ENCODE data around the gene LIPA. TPM values are rescaled to one million over a fixed set of nuclear protein-coding genes. Genes with fewer than 3 reads are reported as not detected.
"Not testable (repeated sequence)": the region's sequence is repeated elsewhere in the genome, so short reads cannot be mapped to it uniquely, and the experiment has no call there.

LIPA gene
- total and polyA plus RNA-seq, 8 donors, result 58.0 to 137 (median 63.7) TPM

DNA sequence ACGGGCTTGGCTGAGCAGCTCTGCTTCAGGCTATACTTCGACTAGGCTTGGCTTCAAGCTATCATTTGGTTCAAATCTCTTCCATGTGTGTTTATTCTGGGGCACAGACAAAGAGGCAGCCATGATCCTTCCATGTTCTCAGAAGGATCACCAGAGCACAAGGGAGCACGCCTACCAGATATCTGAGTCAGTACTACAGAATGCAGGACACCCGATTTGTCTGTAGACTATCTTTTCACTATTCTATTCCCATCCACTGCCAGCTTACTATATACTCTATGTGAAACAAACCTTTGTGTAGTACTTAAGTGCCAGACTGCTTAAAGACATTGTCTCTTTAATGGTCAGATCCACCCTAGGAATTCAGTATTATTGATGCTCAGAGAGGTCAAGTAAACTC lies 79.6 kb downstream of the LIPA start:
- Histone ChIP-seq H3K4me3 (no peak overlapping the region), H3K27me3 (no peaks in the 10 kb centered on the region), H3K9me3 (no peaks in the 10 kb centered on the region), H3K27ac (no peak overlapping the region), H3K36me3 (no peaks in the 10 kb centered on the region), H3K4me1 (no peaks in the 10 kb centered on the region)
- intact Hi-C loops (cut with DNase I), result no loop called here
- TF ChIP-seq CTCF (IDR thresholded peaks at IDR 0.05), result no peak
- no peak for DNase-seq
- ATAC-seq, result no peak

DNA sequence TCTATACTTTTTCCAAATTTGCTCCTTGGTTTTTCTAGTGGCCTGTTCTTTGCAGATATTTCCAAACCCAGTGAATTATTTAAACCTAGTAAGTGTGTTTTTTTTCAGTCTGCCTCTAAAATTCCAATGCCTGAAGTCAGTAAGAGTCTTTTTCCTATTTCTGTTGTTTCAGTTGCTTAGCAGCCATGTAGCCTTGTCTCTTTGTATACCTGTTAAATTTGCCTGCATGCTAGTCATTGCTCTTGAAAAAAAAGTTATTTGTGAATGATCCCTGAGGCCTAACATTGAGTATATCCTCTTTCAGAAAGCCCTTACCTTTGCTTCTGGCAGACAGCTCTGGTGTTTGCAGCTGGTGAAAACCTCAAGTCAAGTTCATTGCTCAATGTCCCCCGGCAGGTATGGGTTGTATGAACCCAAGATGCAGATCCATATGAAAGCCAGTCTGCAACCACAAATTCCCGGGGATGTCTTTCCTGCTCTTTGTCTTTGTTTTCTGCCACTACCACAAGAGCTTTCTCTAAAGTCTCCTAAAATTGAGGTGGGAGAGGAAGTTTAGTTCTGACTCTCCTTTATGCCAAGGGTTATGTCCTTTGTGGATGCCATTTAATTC lies 80.2 kb downstream of the LIPA start:
- no peaks in the 10 kb centered on the region for H3K27me3 ChIP-seq
- DNase-seq (no peak), ATAC-seq (no peak)
- no peaks in the 10 kb centered on the region for H3K9me3 ChIP-seq
- H3K4me3 ChIP-seq, result no peak overlapping the region
- no peak overlapping the region for H3K27ac ChIP-seq
- H3K4me1 ChIP-seq, result no peaks in the 10 kb centered on the region
- TF ChIP-seq CTCF (IDR thresholded peaks at IDR 0.05), result no peak
- no peaks in the 10 kb centered on the region for H3K36me3 ChIP-seq
- intact Hi-C loops (cut with DNase I), result no loop called here

DNA sequence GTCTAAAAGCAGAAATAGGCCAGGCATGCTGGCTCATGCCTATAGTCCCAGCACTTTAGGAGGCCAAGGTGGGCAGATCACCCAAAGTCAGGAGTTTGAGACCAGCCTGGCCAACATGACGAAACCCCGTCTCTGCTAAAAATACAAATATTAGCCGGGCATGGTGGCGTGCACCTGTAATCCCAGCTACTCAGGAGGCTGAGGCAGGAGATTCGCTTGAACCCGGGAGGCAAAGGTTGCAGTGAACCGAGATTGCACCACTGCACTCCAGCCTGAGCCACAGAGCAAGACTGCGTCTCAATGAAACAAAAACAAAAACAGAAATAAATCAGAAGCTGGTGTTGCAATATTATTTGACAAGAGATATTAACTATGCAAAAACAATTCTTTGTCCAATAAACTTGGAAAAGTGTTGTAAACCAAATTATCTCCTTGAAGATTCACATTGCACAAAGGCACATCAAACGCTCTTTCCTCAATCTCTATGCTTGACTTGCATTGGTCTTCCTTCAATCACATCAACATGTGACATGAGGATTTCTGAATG lies 83.1 kb downstream of the LIPA start:
- H3K4me1 ChIP-seq, result peaks cover 3 to 13% of the 10 kb centered on the region in 2 donors
- DNase-seq; intact Hi-C loops (cut with DNase I); H3K27me3 ChIP-seq; ATAC-seq; H3K27ac ChIP-seq; H3K9me3 ChIP-seq; H3K4me3 ChIP-seq; H3K36me3 ChIP-seq: not testable (repeated sequence)

GRCh38 chr10:89167915-89168314 lies 83.7 kb downstream of the LIPA start:
- intact Hi-C loops (cut with DNase I), result no loop called here
- no peak for TF ChIP-seq CTCF (IDR thresholded peaks at IDR 0.05)

GRCh38 chr10:89165923-89166322 lies 85.7 kb downstream of the LIPA start:
- Histone ChIP-seq H3K4me3 (no peak overlapping the region), H3K27me3 (no peaks in the 10 kb centered on the region), H3K36me3 (no peaks in the 10 kb centered on the region), H3K4me1 (peaks cover 3 to 17% of the 10 kb centered on the region in 2 donors), H3K27ac (no peak overlapping the region), H3K9me3 (no peaks in the 10 kb centered on the region)
- DNase-seq (no peak), ATAC-seq (no peak)
- intact Hi-C loops (cut with DNase I), result no loop called here
- no peak for TF ChIP-seq CTCF (IDR thresholded peaks at IDR 0.05)

More at GRCh38 chr10:89167915-89168314, 83.7 kb downstream of the LIPA start:
- Histone ChIP-seq H3K9me3 (no peaks in the 10 kb centered on the region), H3K4me1 (peaks cover 3 to 17% of the 10 kb centered on the region in 2 donors), H3K4me3 (no peak overlapping the region), H3K27ac (no peak overlapping the region), H3K27me3 (no peaks in the 10 kb centered on the region), H3K36me3 (no peaks in the 10 kb centered on the region)
- no peak for ATAC-seq
- DNase-seq, result no peak

GRCh38 chr10:89164920-89165319 lies 86.7 kb downstream of the LIPA start:
- peaks cover 3 to 17% of the 10 kb centered on the region in 2 donors for H3K4me1 ChIP-seq
- TF ChIP-seq CTCF (IDR thresholded peaks at IDR 0.05), result no peak
- DNase-seq, result no peak
- no peaks in the 10 kb centered on the region for H3K36me3 ChIP-seq
- no peak for ATAC-seq
- no peak overlapping the region for H3K27ac ChIP-seq
- intact Hi-C loops (cut with DNase I), result no loop called here
- no peaks in the 10 kb centered on the region for H3K9me3 ChIP-seq
- H3K4me3 ChIP-seq, result no peak overlapping the region
- no peaks in the 10 kb centered on the region for H3K27me3 ChIP-seq
